ENCODE results near the gene LRP2. TPM values are rescaled to one million over a fixed set of nuclear protein-coding genes. Genes with fewer than 3 reads are reported as not detected.

The LRP2 gene
- total RNA-seq, 1 donor from 2014 or later = 29.4 TPM

- TF ChIP-seq CTCF (conservative IDR thresholded peaks at IDR 0.05) = no peak
- Mint-ChIP-seq H3K27me3 (ENCODE audit: low read depth) (no peaks in the 10 kb centered on the region), H3K9me3 (no peaks in the 10 kb centered on the region), H3K4me1 (peaks cover 10% of the 10 kb centered on the region), H3K27ac (ENCODE audit: unreplicated experiment) (no peak overlapping the region), H3K36me3 (ENCODE audit: low read depth) (peaks cover 23% of the 10 kb centered on the region), H3K4me3 (no peak overlapping the region)
- DNase-seq (ENCODE audit: low read depth, low spot score) = no peak
Observed at GRCh38 chr2:169240405-169240804, 121.9 kb downstream of the LRP2 start.

GRCh38 chr2:169237939-169238338 is 124.4 kb downstream of the LRP2 start:
- TF ChIP-seq CTCF (conservative IDR thresholded peaks at IDR 0.05) = no peak
- DNase-seq (ENCODE audit: low read depth, low spot score) = no peak
- H3K9me3 Mint-ChIP-seq = no peaks in the 10 kb centered on the region
- H3K4me1 Mint-ChIP-seq = no peaks in the 10 kb centered on the region
- peak overlapping the region; percentile 76 for H3K27ac Mint-ChIP-seq (ENCODE audit: unreplicated experiment)
- H3K4me3 Mint-ChIP-seq = no peak overlapping the region
- no peaks in the 10 kb centered on the region for H3K27me3 Mint-ChIP-seq (ENCODE audit: low read depth)
- H3K36me3 Mint-ChIP-seq (ENCODE audit: low read depth) = peaks cover 27% of the 10 kb centered on the region

- DNase-seq (ENCODE audit: low read depth, low spot score) = no peak
- Mint-ChIP-seq H3K9me3 (no peaks in the 10 kb centered on the region), H3K4me3 (no peak overlapping the region), H3K27me3 (ENCODE audit: low read depth) (no peaks in the 10 kb centered on the region), H3K27ac (ENCODE audit: unreplicated experiment) (no peak overlapping the region), H3K36me3 (ENCODE audit: low read depth) (peaks cover 27% of the 10 kb centered on the region), H3K4me1 (no peaks in the 10 kb centered on the region)
- TF ChIP-seq CTCF (conservative IDR thresholded peaks at IDR 0.05) = no peak
Observed at GRCh38 chr2:169237286-169237685, 125.0 kb downstream of the LRP2 start.

- Mint-ChIP-seq H3K27ac (ENCODE audit: unreplicated experiment) (no peak overlapping the region), H3K36me3 (ENCODE audit: low read depth) (peaks cover 18% of the 10 kb centered on the region), H3K4me1 (peaks cover 3% of the 10 kb centered on the region)
Observed at GRCh38 chr2:169232551-169233154, 129.7 kb downstream of the LRP2 start.

GRCh38 chr2:169230204-169230603 is 132.1 kb downstream of the LRP2 start:
- Mint-ChIP-seq H3K4me1 (peaks cover 3% of the 10 kb centered on the region), H3K4me3 (no peak overlapping the region), H3K9me3 (no peaks in the 10 kb centered on the region), H3K27ac (ENCODE audit: unreplicated experiment) (no peak overlapping the region), H3K27me3 (ENCODE audit: low read depth) (no peaks in the 10 kb centered on the region), H3K36me3 (ENCODE audit: low read depth) (peaks cover 17% of the 10 kb centered on the region)
- no peak for DNase-seq (ENCODE audit: low read depth, low spot score)
- TF ChIP-seq CTCF (conservative IDR thresholded peaks at IDR 0.05) = no peak

More at GRCh38 chr2:169232551-169233154, 129.7 kb downstream of the LRP2 start:
- no peaks in the 10 kb centered on the region for H3K9me3 Mint-ChIP-seq
- no peak for TF ChIP-seq CTCF (conservative IDR thresholded peaks at IDR 0.05)
- no peak for DNase-seq (ENCODE audit: low read depth, low spot score)
- H3K4me3 Mint-ChIP-seq = no peak overlapping the region
- no peaks in the 10 kb centered on the region for H3K27me3 Mint-ChIP-seq (ENCODE audit: low read depth)
